PC-9 (cell line): ENCODE measurements around the gene CCSAP. TPM values are rescaled to one million over a fixed set of nuclear protein-coding genes. Genes with fewer than 3 reads are reported as not detected.

ENCODE experiments used
- BruUV-seq: library from RNA; stranded (reverse); fragments of 400-500 nt; replicated peaks from 2 replicates; lab custom pipeline; 2021; lab: Mats Ljungman, UMichigan
- CTCF ChIA-PET: fragments of 300-600 bp; sonication (Branson Sonifier 250); formaldehyde crosslinking; loops from one replicate; lab custom pipeline; 2022; ENCODE audit warnings: antibody characterized with exemption; lab: Charles Lee
- POLR2A ChIA-PET: fragments of 300-600 bp; sonication (Branson Sonifier 250); formaldehyde crosslinking; loops from one replicate; lab custom pipeline; 2022; ENCODE audit warnings: antibody characterized with exemption; ENCODE audit not compliant: unreplicated experiment; lab: Charles Lee
- DNase-seq, 2 experiments: peaks; one replicate each; pipeline versions ENCODE4 v3.0.0 to v3.0.0-alpha.2; 2015 to 2022; ENCODE audit warnings: mixed read lengths in 1 of 2
- H2AFZ ChIP-seq: fragments of 200-600 bp; sonication (generic); 2 replicates; pipeline ENCODE4 v1.8.1; 2017; ENCODE audit warnings: antibody characterized with exemption
- H3F3A ChIP-seq: fragments of 200-600 bp; sonication (generic); 2 replicates; pipeline ENCODE4 v1.8.1; 2017; ENCODE audit warnings: antibody characterized with exemption, mild to moderate bottlenecking, low read depth; ENCODE audit not compliant: insufficient read depth
- H3K27ac ChIP-seq: fragments of 200-600 bp; sonication (generic); 2 replicates; pipeline ENCODE4 v1.6.1; 2016; ENCODE audit warnings: mixed run types
- H3K27me3 ChIP-seq: fragments of 200-600 bp; sonication (generic); 2 replicates; pipeline ENCODE4 v1.6.1; 2016; ENCODE audit warnings: low read depth, mixed run types; ENCODE audit not compliant: insufficient read depth
- H3K36me3 ChIP-seq: fragments of 200-600 bp; sonication (generic); 2 replicates; pipeline ENCODE4 v1.6.1; 2016; ENCODE audit warnings: low read depth, mixed run types
- H3K4me1 ChIP-seq: fragments of 200-600 bp; sonication (generic); replicated peaks from 2 replicates; pipeline ENCODE4 v1.6.1; 2016; ENCODE audit warnings: mixed run types; ENCODE audit not compliant: insufficient read depth
- H3K4me2 ChIP-seq: fragments of 200-600 bp; sonication (generic); 2 replicates; pipeline ENCODE4 v1.6.1; 2017; ENCODE audit warnings: mixed run types
- H3K4me3 ChIP-seq: fragments of 200-600 bp; sonication (generic); 2 replicates; pipeline ENCODE4 v1.6.1; 2016; ENCODE audit warnings: mixed run types
- H3K79me2 ChIP-seq: fragments of 200-600 bp; sonication (generic); 2 replicates; pipeline ENCODE4 v1.6.1; 2017; ENCODE audit warnings: low read depth, mixed run types
- H3K9me2 ChIP-seq: fragments of 200-600 bp; sonication (generic); 2 replicates; pipeline ENCODE4 v1.8.1; 2017; ENCODE audit warnings: mild to moderate bottlenecking; ENCODE audit not compliant: insufficient read depth
- H3K9me3 ChIP-seq: fragments of 200-600 bp; sonication (generic); 2 replicates; pipeline ENCODE4 v1.8.1; 2016; ENCODE audit warnings: low read depth; ENCODE audit not compliant: insufficient read depth
- H4K20me1 ChIP-seq: fragments of 200-600 bp; sonication (generic); 2 replicates; pipeline ENCODE4 v1.8.1; 2017; ENCODE audit not compliant: insufficient read depth
- EZH2 ChIP-seq: fragments of 200-600 bp; sonication (generic); IDR thresholded peaks from 2 replicates; pipeline ENCODE4 v1.8.0; 2017; ENCODE audit warnings: antibody characterized with exemption, low read depth
- intact Hi-C: fragments of 100-400 bp; cut with micrococcal nuclease; formaldehyde crosslinking; loops from one replicate; pipeline ENCODE4 v1.10.0; 2022; ENCODE audit not compliant: unreplicated experiment
- total RNA-seq: library from RNA; stranded (reverse); gene quantifications from 2 replicates; pipeline ENCODE4 v1.2.3, GENCODE V29; 2021
- TF ChIP-seq, protein P1 (sequence below): fragments of 200-600 bp; sonication (generic); conservative IDR thresholded peaks from 2 replicates; pipeline ENCODE4 v1.6.1; 2017; ENCODE audit warnings: mixed run types, antibody characterized with exemption, mild to moderate bottlenecking, moderate library complexity

CCSAP gene
- total RNA-seq, 1 experiment from 2014 or later = 6.7 TPM

DNA sequence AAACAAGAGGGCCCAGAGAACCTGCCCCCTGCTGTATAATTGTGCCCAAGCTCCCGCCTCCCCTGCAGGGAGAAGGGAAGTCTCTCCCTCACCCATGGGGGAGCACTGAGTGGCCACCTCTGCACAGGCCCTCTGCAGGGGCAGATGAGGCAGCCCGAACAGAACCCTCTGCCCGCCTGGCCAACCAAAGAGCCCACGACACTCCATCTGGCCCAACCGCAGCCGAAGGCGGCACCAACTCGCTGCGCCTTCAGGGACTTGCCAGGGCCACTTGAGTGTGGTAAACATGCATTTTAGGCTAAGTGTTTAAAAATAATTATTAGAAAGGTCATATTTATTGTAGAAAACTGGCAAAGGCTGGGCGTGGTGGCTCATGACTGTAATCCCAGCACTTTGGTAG lies 34.6 kb upstream of the CCSAP start:
- H2AFZ ChIP-seq = no peak overlapping the region
- no peak overlapping the region for H3K4me2 ChIP-seq
- H3K27ac ChIP-seq = no peak overlapping the region
- no peaks in the 10 kb centered on the region for H3K9me2 ChIP-seq
- intact Hi-C loops = no loop called here
- H3K36me3 ChIP-seq = no peaks in the 10 kb centered on the region
- H3K4me3 ChIP-seq = no peak overlapping the region
- H3K4me1 ChIP-seq = no peaks in the 10 kb centered on the region
- CTCF ChIA-PET = no interaction called here
- TF ChIP-seq, protein P1, sequence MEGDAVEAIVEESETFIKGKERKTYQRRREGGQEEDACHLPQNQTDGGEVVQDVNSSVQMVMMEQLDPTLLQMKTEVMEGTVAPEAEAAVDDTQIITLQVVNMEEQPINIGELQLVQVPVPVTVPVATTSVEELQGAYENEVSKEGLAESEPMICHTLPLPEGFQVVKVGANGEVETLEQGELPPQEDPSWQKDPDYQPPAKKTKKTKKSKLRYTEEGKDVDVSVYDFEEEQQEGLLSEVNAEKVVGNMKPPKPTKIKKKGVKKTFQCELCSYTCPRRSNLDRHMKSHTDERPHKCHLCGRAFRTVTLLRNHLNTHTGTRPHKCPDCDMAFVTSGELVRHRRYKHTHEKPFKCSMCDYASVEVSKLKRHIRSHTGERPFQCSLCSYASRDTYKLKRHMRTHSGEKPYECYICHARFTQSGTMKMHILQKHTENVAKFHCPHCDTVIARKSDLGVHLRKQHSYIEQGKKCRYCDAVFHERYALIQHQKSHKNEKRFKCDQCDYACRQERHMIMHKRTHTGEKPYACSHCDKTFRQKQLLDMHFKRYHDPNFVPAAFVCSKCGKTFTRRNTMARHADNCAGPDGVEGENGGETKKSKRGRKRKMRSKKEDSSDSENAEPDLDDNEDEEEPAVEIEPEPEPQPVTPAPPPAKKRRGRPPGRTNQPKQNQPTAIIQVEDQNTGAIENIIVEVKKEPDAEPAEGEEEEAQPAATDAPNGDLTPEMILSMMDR = no peak
- no peak for TF ChIP-seq EZH2
- no peaks in the 10 kb centered on the region for H3F3A ChIP-seq
- H3K9me3 ChIP-seq = no peaks in the 10 kb centered on the region
- POLR2A ChIA-PET = no interaction called here
- H4K20me1 ChIP-seq = no peaks in the 10 kb centered on the region
- H3K79me2 ChIP-seq = no peaks in the 10 kb centered on the region
- DNase-seq = no peak
- peaks cover 4% of the 10 kb centered on the region; the same call in 1 of the 2 replicates for H3K27me3 ChIP-seq
- BruUV-seq = no TSS peak

DNA sequence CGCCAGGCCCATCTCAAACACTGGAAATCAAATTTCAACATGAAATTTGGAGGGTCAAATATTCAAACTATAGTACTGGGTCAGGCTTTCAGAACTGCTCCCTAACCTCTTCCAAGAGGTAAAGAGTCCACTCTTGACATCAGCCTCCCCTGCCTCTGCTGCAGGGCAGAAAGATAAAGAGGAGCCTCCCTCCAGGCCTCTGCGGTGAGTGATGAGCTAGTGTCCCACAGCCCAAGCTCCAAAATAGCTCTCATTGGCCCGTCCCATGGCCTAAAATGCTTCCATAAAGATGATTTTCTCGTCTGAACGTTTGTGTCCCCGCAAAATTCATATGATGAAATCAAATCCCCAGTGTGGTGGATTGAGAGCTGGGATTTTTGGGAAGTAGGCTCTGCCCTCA lies 33.7 kb upstream of the CCSAP start:
- H3K27me3 ChIP-seq = peaks cover 4% of the 10 kb centered on the region; the same call in 1 of the 2 replicates
- POLR2A ChIA-PET = no interaction called here

DNA sequence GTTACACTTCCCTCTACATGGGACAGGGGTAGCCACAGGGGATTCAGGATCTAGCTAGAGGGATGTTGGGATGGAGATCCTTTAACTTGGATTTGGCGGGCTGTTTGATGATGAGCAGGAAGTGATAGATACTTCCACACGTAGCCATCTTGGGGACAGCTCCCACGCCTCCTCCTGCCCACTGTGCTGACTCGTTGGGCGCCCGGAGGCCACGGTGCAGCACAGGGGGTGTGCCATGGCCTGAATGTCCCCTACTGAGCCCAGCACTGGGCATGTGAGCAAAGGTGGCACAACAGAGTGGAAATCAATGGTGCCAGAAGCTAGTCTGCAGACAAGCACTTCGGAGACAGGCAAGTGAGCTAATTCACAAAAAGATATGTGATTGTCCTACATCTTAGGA lies 31.6 kb upstream of the CCSAP start:
- DNase-seq = no peak
- no TSS peak for BruUV-seq
- intact Hi-C loops = no loop called here
- no peak overlapping the region for H3K27ac ChIP-seq
- H3K4me3 ChIP-seq = no peak overlapping the region
- no peaks in the 10 kb centered on the region for H3K4me1 ChIP-seq
- H2AFZ ChIP-seq = no peak overlapping the region
- no peaks in the 10 kb centered on the region for H3K36me3 ChIP-seq
- H3K9me3 ChIP-seq = no peaks in the 10 kb centered on the region
- no peaks in the 10 kb centered on the region for H3K79me2 ChIP-seq
- H3K27me3 ChIP-seq = peaks cover 4% of the 10 kb centered on the region; the same call in 1 of the 2 replicates
- POLR2A ChIA-PET = no interaction called here
- CTCF ChIA-PET = no interaction called here
- H3K4me2 ChIP-seq = no peak overlapping the region
- H3K9me2 ChIP-seq = no peaks in the 10 kb centered on the region
- TF ChIP-seq EZH2 = no peak
- TF ChIP-seq, protein P1 = no peak
- H3F3A ChIP-seq = no peaks in the 10 kb centered on the region
- no peaks in the 10 kb centered on the region for H4K20me1 ChIP-seq

More for the DNA sequence above, 33.7 kb upstream of the CCSAP start:
- intact Hi-C loops = no loop called here
- Histone ChIP-seq H3K36me3 (no peaks in the 10 kb centered on the region), H3K79me2 (no peaks in the 10 kb centered on the region), H3K4me3 (no peak overlapping the region), H3K4me1 (no peaks in the 10 kb centered on the region), H3K9me2 (no peaks in the 10 kb centered on the region), H3K27ac (no peak overlapping the region), H4K20me1 (no peaks in the 10 kb centered on the region), H3K9me3 (no peaks in the 10 kb centered on the region), H3F3A (no peaks in the 10 kb centered on the region), H3K4me2 (no peak overlapping the region), H2AFZ (no peak overlapping the region)
- no peak for TF ChIP-seq EZH2
- TF ChIP-seq, protein P1 = no peak
- no peak for DNase-seq
- CTCF ChIA-PET = no interaction called here
- no TSS peak for BruUV-seq
